Measurements from ENCODE around the gene TSPEAR. TPM values are rescaled to one million over a fixed set of nuclear protein-coding genes. Genes with fewer than 3 reads are reported as not detected.

Gene TSPEAR
- total RNA-seq, 1 donor from 2014 or later: 0.13 TPM

- DNase-seq (ENCODE audit: low read depth in 2 of 2): no peak
Measured at GRCh38 chr21:44490816-44491215, 220.6 kb downstream of the TSPEAR start.

DNA sequence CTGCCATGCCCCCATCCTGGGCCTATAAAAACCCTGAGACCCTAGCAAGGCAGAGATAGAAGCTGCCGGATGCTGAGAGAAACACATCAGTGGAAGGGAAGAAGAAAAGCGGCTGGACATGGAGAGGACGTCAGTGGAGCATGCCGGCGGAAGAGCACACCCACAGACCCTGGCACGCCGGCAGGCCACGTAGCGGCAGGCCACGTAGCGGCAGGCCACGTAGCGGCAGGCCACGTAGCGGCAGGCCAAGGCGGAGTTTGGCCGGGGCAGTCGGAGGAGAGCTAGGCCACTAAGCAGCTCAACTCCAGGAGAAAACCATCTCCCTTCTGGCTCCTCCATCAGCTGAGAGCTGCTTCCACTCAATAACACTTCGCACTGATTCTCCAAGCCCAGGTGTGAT is 221.0 kb downstream of the TSPEAR start:
- no peak for DNase-seq (ENCODE audit: low read depth in 2 of 2)

- DNase-seq (ENCODE audit: low read depth in 2 of 2): no peak
Measured at GRCh38 chr21:44489962-44490361, 221.4 kb downstream of the TSPEAR start.

DNA sequence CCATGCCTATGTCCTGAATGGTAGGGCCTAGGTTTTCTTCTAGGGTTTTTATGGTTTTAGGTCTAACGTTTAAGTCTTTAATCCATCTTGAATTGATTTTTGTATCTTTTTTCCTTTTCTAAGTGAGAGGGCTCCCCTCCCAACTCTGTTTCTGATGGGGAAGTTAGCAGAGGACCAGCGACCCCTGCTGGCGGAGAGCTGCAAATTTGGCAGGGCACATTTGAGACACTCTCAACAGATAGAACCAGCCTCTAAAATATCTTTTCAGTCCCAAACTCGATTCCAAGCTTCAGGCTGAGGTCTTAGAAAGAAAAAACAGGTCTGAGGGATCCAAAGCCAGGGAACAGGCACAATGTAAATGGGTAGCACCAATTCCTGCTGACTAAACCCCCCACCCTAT is 223.5 kb downstream of the TSPEAR start:
- peak in 1 of 2 donors; percentile 34 for DNase-seq (ENCODE audit: low read depth in 2 of 2)

DNA sequence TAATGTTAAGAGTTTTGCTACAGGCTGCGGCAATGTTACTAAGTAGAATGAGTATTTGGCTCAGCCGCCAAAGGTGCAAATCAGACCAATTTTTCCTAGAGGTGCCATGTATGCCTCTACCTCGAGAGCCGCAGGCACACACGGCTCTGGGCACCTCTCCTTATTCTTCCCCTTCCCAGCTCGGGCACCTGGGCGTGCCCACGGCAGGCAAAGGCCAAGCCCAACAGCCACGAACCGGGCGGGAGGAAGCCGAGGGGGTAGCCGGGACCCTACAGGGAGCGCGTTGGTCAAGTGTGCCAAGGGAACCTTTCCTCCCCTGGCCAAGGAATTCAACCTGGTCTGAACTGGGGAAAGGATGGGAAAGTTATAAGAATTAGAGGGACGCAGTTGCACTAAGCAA is 225.1 kb downstream of the TSPEAR start:
- DNase-seq (ENCODE audit: low read depth in 2 of 2): no peak

DNA sequence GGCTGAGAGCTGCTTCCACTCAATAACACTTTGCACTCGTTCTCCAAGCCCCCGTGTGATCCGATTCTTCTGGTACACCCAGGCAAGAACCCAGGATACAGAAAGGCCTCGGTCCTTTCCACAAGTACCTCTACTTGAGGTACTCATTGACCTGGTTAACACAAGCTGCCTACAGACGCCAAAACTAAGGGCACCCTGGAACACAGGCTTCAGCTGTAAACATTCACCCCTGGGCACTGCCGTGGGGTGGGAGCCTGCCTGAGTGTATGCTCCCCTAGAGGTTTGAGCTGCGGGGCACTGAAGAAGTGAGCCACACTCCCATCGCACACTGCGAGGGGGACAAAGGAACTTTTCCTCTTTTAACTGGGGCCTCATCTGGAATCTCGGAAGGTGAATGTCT is 225.6 kb downstream of the TSPEAR start:
- DNase-seq (ENCODE audit: low read depth in 2 of 2): no peak

- no peak for DNase-seq (ENCODE audit: low read depth in 2 of 2)
Measured at GRCh38 chr21:44485254-44485793, 226.0 kb downstream of the TSPEAR start.

DNA sequence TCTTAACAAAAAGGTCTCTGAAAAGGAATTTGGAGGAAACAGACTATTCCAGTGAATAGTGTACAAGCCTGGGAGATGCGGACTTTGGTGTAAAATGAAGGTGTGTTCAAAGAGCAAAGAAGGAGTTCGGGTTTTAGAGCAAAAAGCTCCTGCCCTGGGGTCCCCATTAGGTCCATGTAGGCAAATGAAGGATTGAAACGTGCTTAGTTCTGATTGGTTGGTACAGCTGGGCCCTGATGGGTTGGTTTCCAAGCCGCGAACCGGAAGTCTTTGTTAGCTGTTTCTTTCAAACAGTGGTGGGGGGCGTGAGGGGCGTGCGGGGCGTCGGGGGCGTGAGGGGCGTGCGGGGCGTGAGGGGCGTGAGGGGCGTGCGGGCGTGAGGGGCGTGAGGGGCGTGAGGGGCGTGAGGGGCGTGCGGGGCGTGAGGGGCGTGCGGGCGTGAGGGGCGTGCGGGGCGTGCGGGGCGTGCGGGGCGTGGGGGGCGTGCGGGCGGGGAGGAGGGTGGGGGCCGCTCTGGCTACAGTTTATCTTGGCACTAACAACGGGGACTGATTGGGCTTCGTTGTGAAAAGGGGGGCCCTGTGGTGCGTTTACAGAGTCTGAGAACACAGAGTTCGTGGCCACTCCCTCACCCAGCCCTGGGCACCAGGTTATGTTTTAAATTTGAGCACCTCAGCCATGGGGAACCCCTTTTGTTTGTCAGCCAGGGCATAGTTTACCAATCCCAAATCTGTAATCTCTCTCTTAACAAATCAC is 226.7 kb downstream of the TSPEAR start:
- no peak for DNase-seq (ENCODE audit: low read depth in 2 of 2)

GRCh38 chr21:44483288-44484237 is 227.8 kb downstream of the TSPEAR start:
- no peak for DNase-seq (ENCODE audit: low read depth in 2 of 2)

GRCh38 chr21:44482581-44483287 is 228.6 kb downstream of the TSPEAR start:
- DNase-seq (ENCODE audit: low read depth in 2 of 2): no peak

- DNase-seq (ENCODE audit: low read depth in 2 of 2): no peak
Measured at GRCh38 chr21:44480200-44481053, 230.9 kb downstream of the TSPEAR start.

GRCh38 chr21:44479556-44480199 is 231.7 kb downstream of the TSPEAR start:
- DNase-seq (ENCODE audit: low read depth in 2 of 2): peak in 1 of 2 donors; percentile 38

- DNase-seq (ENCODE audit: low read depth in 2 of 2): no peak
Measured at GRCh38 chr21:44478801-44479167, 232.6 kb downstream of the TSPEAR start.

DNA sequence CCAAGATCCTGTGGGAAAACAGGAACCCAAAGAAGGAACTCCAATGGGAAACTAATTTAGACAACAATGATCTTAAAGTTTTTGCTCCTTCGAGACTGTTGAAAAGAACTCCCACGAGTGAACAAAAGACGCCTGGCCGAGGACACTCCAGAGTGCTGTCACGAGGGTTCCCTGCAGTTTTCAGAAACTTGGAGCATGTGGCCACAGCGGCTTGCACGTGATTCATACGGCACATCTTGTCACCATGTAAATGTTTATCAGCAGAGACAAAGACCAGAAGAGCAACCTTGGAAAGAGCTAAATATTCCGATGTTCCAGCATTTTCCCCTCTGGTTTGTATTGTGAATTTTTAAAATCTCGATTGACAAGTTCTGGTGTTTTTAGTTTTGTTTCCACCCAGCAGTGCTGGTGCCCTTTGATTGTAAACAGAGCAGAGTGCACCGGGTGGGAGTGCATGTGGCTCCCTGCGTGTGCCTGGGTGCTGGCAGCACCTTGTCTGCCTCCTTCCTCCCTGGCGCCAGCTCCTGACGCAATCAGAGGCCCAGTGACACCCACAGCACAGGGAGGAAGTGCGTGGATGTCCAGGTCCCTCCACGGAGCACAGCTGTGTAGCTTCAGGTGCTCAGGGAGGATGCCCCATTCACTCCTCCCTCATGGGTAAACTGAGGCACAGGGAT is 233.1 kb downstream of the TSPEAR start:
- DNase-seq (ENCODE audit: low read depth in 2 of 2): no peak

DNA sequence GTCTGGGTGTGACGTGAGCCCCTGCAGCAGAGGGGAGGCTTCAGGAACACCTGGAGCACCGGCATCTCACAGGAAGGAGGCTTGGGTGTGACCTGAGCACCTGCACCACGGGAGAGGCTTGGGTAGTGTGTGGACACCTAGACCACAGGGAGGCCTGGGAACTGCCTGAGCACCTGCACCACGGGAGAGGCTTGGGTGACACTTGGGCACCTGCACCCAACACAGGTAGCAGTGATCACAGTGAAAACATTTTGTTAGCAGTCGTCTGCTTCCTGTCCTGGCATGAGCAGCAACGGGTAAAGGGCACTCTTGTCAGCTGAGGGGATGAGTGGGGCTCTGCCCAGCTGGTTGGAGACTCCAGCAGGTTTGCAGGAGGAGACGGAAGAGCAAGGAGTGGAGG is 233.7 kb downstream of the TSPEAR start:
- no peak for DNase-seq (ENCODE audit: low read depth in 2 of 2)

GRCh38 chr21:44477131-44477530 is 234.2 kb downstream of the TSPEAR start:
- DNase-seq (ENCODE audit: low read depth in 2 of 2): no peak

GRCh38 chr21:44475266-44475845 is 236.0 kb downstream of the TSPEAR start:
- no peak for DNase-seq (ENCODE audit: low read depth in 2 of 2)

DNA sequence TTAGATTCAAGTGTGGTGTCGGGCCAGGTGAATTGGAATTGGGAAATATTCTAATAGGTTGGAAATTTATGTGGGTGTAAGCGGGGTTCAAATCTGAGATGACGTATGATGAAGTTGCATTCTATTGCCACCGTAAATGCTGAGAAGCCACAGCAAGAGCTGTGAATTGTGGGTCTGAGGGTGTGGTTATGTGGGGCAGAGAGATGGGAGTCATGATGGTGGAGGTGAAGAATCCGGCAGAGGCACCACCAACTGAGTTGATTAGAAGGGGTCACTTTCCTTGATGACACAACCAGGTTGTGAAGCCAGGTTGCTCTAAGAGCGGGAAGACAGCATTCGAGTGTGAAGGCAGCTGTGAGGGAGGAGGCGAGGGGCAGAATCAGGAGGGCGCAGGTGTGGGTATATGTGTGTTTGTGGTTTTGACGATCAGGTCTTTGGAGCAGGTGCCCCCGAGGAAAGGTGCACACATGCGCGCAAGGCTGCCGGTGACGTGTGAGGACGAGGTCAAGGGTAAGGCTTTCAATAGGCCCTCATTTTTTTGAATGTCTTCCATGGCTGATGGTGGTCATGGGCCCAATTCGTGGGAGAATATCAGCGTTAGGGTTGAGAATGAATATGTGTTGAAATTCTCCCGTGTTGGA is 237.3 kb downstream of the TSPEAR start:
- no peak for DNase-seq (ENCODE audit: low read depth in 2 of 2)

DNA sequence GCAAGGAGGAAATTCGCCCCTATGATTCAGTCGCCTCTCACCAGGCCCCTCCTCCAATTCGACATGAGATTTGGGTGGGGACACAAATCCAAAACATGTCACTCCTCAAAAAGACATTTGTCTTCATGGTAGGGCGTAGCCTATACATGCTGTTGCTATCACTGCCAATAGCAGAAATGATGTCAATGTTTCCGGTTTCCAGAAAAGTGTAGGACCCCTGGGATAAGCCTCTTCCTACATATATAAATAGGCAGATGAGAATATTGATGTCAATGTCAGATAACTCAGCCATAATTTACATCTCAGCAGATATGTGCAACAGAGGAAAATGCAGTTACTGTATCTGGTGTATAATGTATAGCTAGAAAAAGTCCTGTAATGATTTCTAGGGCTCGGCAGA is 239.4 kb downstream of the TSPEAR start:
- DNase-seq (ENCODE audit: low read depth in 2 of 2): no peak

All from dermis microvascular lymphatic vessel endothelial cell (primary cell).